A549 (cell line): ENCODE results near the gene SAP30L. TPM values are rescaled to one million over a fixed set of nuclear protein-coding genes. Genes with fewer than 3 reads are reported as not detected.

Experiments used
- ATAC-seq, 2 experiments: fragments of 200-7000 bp in 1 of 2; fragments of >200 bp in 1 of 2; cut with Nextera tagmentation in 1 of 2; cut with Tn5 transposase in 1 of 2; 3 replicates each; pipeline versions ENCODE4 v1.8.0 to v1.9.1; 2018 to 2020; ENCODE audit warnings: mild to moderate bottlenecking in 1 of 2, moderate library complexity in 1 of 2
- CTCF ChIA-PET: fragments of 300-600 bp; sonication (Branson Sonifier 250); formaldehyde crosslinking; extraction: SDS; loops from one replicate; lab custom pipeline; 2021; ENCODE audit warnings: antibody characterized with exemption, inconsistent platforms; lab: Yijun Ruan, JAX
- POLR2A ChIA-PET: fragments of 350-600 bp; formaldehyde crosslinking; extraction: SDS; loops from one replicate; lab custom pipeline; 2021; ENCODE audit warnings: antibody characterized with exemption, inconsistent platforms; lab: Yijun Ruan, JAX
- DNase-seq, 2 experiments: peaks; one replicate each; pipeline versions ENCODE4 v3.0.0 to v3.0.0-alpha.2; 2011 to 2016; ENCODE audit warnings: low read depth in 1 of 2, low spot score in 1 of 2
- FAIRE-seq: peaks from 2 replicates; lab custom pipeline; 2011; peaks lifted over from hg19 to GRCh38; lab: Jason Lieb, UNC
- H3K27ac ChIP-seq, 2 experiments: fragments of >200 bp; sonication (Bioruptor Twin); formaldehyde crosslinking; 3 replicates each; pipeline ENCODE4 v1.5.1; 2016 to 2017
- H3K4me1 ChIP-seq: fragments of >200 bp; sonication (Bioruptor Twin); formaldehyde crosslinking; 3 replicates; pipeline ENCODE4 v1.6.1; 2016
- H3K4me2 ChIP-seq: fragments of >200 bp; sonication (Bioruptor Twin); formaldehyde crosslinking; 3 replicates; pipeline ENCODE4 v1.6.1; 2016
- H3K4me3 ChIP-seq: fragments of >200 bp; sonication (Bioruptor Twin); formaldehyde crosslinking; 3 replicates; pipeline ENCODE4 v1.5.1; 2016
- H3K9me3 ChIP-seq: fragments of >200 bp; sonication (Bioruptor Twin); formaldehyde crosslinking; 3 replicates; pipeline ENCODE4 v1.6.1; 2016
- ATOH8 ChIP-seq: fragments of 250-450 bp; sonication (Bioruptor Pico); IDR thresholded peaks from 2 replicates; pipeline ENCODE4 v1.5.0; 2020; ENCODE audit warnings: low read depth, mild to moderate bottlenecking, moderate library complexity
- E2F6 ChIP-seq: IDR thresholded peaks from 2 replicates; pipeline ENCODE4 v1.6.1; 2012; ENCODE audit warnings: low read depth, borderline replicate concordance
- EHMT2 ChIP-seq: fragments of 200-600 bp; sonication (generic); IDR thresholded peaks from 2 replicates; pipeline ENCODE4 v1.6.1; 2016; ENCODE audit warnings: antibody characterized with exemption, low read depth, mild to moderate bottlenecking, moderate library complexity
- EP300 ChIP-seq, 2 experiments: fragments of >200 bp; sonication (Bioruptor Twin); formaldehyde crosslinking; IDR thresholded peaks; 2 replicates in 1 of 2; 3 replicates in 1 of 2; pipeline ENCODE4 v1.6.1; 2016 to 2017
- ESRRA ChIP-seq: fragments of 150-350 bp; IDR thresholded peaks from 2 replicates; pipeline ENCODE4 v1.6.1; 2014; ENCODE audit warnings: mild to moderate bottlenecking, low read length, borderline replicate concordance
- FOSL2 ChIP-seq, 2 experiments: fragments of 450-650 bp in 1 of 2; fragments of >200 bp in 1 of 2; sonication (Bioruptor Twin) in 1 of 2; formaldehyde crosslinking; IDR thresholded peaks; 2 replicates each; pipeline versions ENCODE4 v1.5.0 to v1.6.1; 2016 to 2020; ENCODE audit warnings: mild to moderate bottlenecking in 1 of 2, moderate library complexity in 1 of 2
- HES2 ChIP-seq: fragments of >200 bp; sonication (Bioruptor Twin); formaldehyde crosslinking; IDR thresholded peaks from 2 replicates; pipeline ENCODE4 v1.6.1; 2016
- HMGXB4 ChIP-seq: fragments of 250-450 bp; sonication (Bioruptor Pico); IDR thresholded peaks from 2 replicates; pipeline ENCODE4 v1.5.0; 2021; ENCODE audit warnings: mild to moderate bottlenecking, moderate library complexity, borderline replicate concordance
- HOXA7 ChIP-seq: fragments of 250-450 bp; sonication (Bioruptor Pico); IDR thresholded peaks from 2 replicates; pipeline ENCODE4 v1.5.0; 2020; ENCODE audit warnings: mild to moderate bottlenecking, moderate library complexity
- KDM5A ChIP-seq: fragments of 200-600 bp; sonication (generic); IDR thresholded peaks from 2 replicates; pipeline ENCODE4 v1.6.1; 2016; ENCODE audit warnings: antibody characterized with exemption, mild to moderate bottlenecking
- MAX ChIP-seq: IDR thresholded peaks from 2 replicates; pipeline ENCODE4 v1.6.1; 2012
- MAZ ChIP-seq: fragments of 150-350 bp; IDR thresholded peaks from 2 replicates; pipeline ENCODE4 v1.6.1; 2014; ENCODE audit warnings: antibody characterized with exemption, low read depth, low read length, borderline replicate concordance
- MYC ChIP-seq: IDR thresholded peaks from 2 replicates; pipeline ENCODE4 v1.6.1; 2012; ENCODE audit warnings: mild to moderate bottlenecking, inconsistent platforms, low read length, improper control_type of control experiment, borderline replicate concordance
- NFE2L2 ChIP-seq: fragments of 150-350 bp; conservative IDR thresholded peaks from 2 replicates; pipeline ENCODE4 v1.6.1; 2014; ENCODE audit warnings: low read length
- NPAS2 ChIP-seq: fragments of 250-450 bp; sonication (Bioruptor Pico); IDR thresholded peaks from 2 replicates; pipeline ENCODE4 v1.8.0; 2022; ENCODE audit warnings: mild to moderate bottlenecking, moderate library complexity, borderline replicate concordance
- PHF8 ChIP-seq: fragments of 200-600 bp; sonication (generic); IDR thresholded peaks from 2 replicates; pipeline ENCODE4 v1.6.1; 2016; ENCODE audit warnings: low read depth, mild to moderate bottlenecking, antibody characterized with exemption, moderate library complexity, borderline replicate concordance
- RARB ChIP-seq: fragments of 250-450 bp; sonication (Bioruptor Pico); IDR thresholded peaks from 2 replicates; pipeline ENCODE4 v1.8.0; 2021; ENCODE audit warnings: mild to moderate bottlenecking, moderate library complexity
- RNF2 ChIP-seq: fragments of 200-600 bp; sonication (generic); IDR thresholded peaks from 2 replicates; pipeline ENCODE4 v1.6.1; 2016; ENCODE audit warnings: low read depth, mild to moderate bottlenecking, antibody characterized with exemption, moderate library complexity, borderline replicate concordance
- SREBF2 ChIP-seq: fragments of 450-650 bp; IDR thresholded peaks from 2 replicates; pipeline ENCODE4 v1.6.1; 2014; ENCODE audit warnings: mild to moderate bottlenecking, moderate library complexity
- TFCP2L1 ChIP-seq: fragments of 250-450 bp; sonication (Bioruptor Pico); IDR thresholded peaks from 2 replicates; pipeline ENCODE4 v1.5.0; 2021; ENCODE audit warnings: mild to moderate bottlenecking
- USF2 ChIP-seq: fragments of 450-650 bp; IDR thresholded peaks from 2 replicates; pipeline ENCODE4 v1.6.1; 2014; ENCODE audit warnings: antibody characterized with exemption
- ZC3H11A ChIP-seq: fragments of 450-650 bp; IDR thresholded peaks from 2 replicates; pipeline ENCODE4 v1.6.1; 2014; ENCODE audit warnings: antibody characterized with exemption, mild to moderate bottlenecking
- ZSCAN20 ChIP-seq: fragments of 250-450 bp; sonication (Bioruptor Pico); IDR thresholded peaks from 2 replicates; pipeline ENCODE4 v1.8.0; 2022; ENCODE audit warnings: mild to moderate bottlenecking, moderate library complexity
- WGBS: methylation state at CpG from one replicate; pipeline ENCODE4 v1.1.6; 2017; ENCODE audit errors: missing lambda C conversion rate; 5-methylcytosine and 5-hydroxymethylcytosine counted together
- polyA plus RNA-seq, 4 experiments: library from polyadenylated mRNA; depleted of rRNA in 3 of 4; stranded (reverse); fragments of >200 nt; fragmentation: RNase III in 1 of 4; extraction: RNeasy Plus Mini Kit Qiagen cat#74134 plus additional on column Dnase treatment in 1 of 4; gene quantifications; 2 replicates in 3 of 4; 3 replicates in 1 of 4; pipeline ENCODE4 v1.2.3, GENCODE V29; 2011 to 2017

Gene SAP30L
- polyA plus RNA-seq, 2 of the 4 experiments (the other 2 are of a cell fraction) = 24.9 to 50.3 TPM

GRCh38 chr5:154508114-154508513 lies 62.3 kb downstream of the SAP30L start:
- FAIRE-seq (no peak), ATAC-seq (no peak), DNase-seq (no peak)
- no peak overlapping the region for H3K4me2 ChIP-seq
- H3K9me3 ChIP-seq = no peaks in the 10 kb centered on the region
- H3K4me3 ChIP-seq = no peak overlapping the region
- CTCF ChIA-PET = interaction anchor here (10.2 kb wide), 1 partner anchor 12 kb away, joined by 65 read pairs; no protein-coding TSS in a partner anchor
- WGBS = 74% methylated on average over 2 of the region's 2 CpGs
- no peaks in the 10 kb centered on the region for H3K4me1 ChIP-seq
- POLR2A ChIA-PET = no interaction called here
- H3K27ac ChIP-seq = no peak overlapping the region
- TF ChIP-seq KDM5A (no peak), MYC (no peak), ZSCAN20 (CRISPR knock-in tag) (no peak), HES2 (no peak), EP300 (IDR thresholded peaks at IDR 0.05) (no peak), ESRRA (no peak), USF2 (no peak), HOXA7 (no peak), PHF8 (no peak), RNF2 (no peak)

- Histone ChIP-seq H3K4me2 (no peak overlapping the region), H3K9me3 (no peaks in the 10 kb centered on the region), H3K4me1 (no peaks in the 10 kb centered on the region), H3K27ac (no peak overlapping the region), H3K4me3 (no peak overlapping the region)
- CTCF ChIA-PET = interaction anchor here (1.0 to 10.2 kb wide), 2 partner anchors 10 to 42 kb away, joined by 3 to 65 read pairs; no protein-coding TSS in a partner anchor
- DNase-seq = no peak
- 59% methylated on average over 4 of the region's 5 CpGs for WGBS
- ATAC-seq = no peak
- TF ChIP-seq E2F6 (no peak), RARB (CRISPR knock-in tag) (no peak), NPAS2 (CRISPR knock-in tag) (no peak), ZC3H11A (no peak), MYC (no peak), ATOH8 (CRISPR knock-in tag) (no peak), HMGXB4 (CRISPR knock-in tag) (no peak), NFE2L2 (no peak), MAX (no peak), TFCP2L1 (CRISPR knock-in tag) (no peak), MAZ (no peak), FOSL2 (IDR thresholded peaks at IDR 0.05) (no peak), FOSL2 (CRISPR knock-in tag; IDR thresholded peaks at IDR 0.05) (no peak), EHMT2 (no peak), SREBF2 (no peak)
- no peak for FAIRE-seq
- POLR2A ChIA-PET = no interaction called here
Measured at GRCh38 chr5:154509784-154510555, 64.2 kb downstream of the SAP30L start.
